Frontal cortex (tissue), 4 donors: ENCODE data around the gene GSS. TPM values are rescaled to one million over a fixed set of nuclear protein-coding genes. Genes with fewer than 3 reads are reported as not detected.

ENCODE experiments used
- DNase-seq, 2 donors: peaks; one replicate each; pipeline ENCODE4 v3.0.0; 2012; ENCODE audit warnings: low spot score in 2 of 2
- FAIRE-seq: peaks from 2 replicates; lab custom pipeline; 2012; peaks lifted over from hg19 to GRCh38; lab: Jason Lieb, UNC
- total RNA-seq: library from RNA; depleted of rRNA; stranded (reverse); fragments of >200 nt; gene quantifications from one replicate; pipeline ENCODE4 v1.2.3, GENCODE V29; 2014
- donor health status: control.
- donor health status: control.
- donor health status: control.

The GSS gene
- total RNA-seq, 1 donor from 2014 or later = 29.3 TPM

DNA sequence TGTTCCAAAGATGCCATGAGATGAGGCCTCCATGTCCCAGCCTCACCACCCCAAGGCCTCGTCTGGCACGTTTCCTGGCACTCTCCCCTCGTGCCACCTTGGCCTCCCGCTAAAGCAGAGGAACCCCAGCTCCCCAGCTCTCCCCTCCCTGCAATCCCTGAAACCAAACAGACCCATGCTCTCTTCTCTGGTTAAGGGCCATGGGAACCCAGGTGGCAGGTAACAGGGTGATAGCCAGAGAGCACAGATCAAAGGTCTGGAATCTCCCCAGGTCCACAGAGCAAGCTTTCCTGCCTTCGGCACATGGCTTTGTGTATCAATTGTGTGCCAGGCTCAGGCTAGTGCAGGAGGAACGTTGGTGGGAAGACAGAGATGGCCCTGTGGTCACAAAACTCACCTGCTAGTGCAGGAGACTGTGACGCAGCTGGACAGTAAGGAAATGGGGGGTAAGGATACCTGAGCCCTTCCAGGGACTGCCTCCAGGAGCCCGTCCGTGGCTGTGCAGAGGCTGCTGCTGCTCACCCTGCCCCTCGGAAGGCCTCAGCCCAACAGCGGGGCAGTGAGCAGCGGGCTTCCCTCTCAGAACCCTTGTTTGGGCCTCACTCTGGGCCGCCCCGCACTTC, 39.0 kb upstream of the GSS start:
- FAIRE-seq (no peak), DNase-seq (no peak)

DNA sequence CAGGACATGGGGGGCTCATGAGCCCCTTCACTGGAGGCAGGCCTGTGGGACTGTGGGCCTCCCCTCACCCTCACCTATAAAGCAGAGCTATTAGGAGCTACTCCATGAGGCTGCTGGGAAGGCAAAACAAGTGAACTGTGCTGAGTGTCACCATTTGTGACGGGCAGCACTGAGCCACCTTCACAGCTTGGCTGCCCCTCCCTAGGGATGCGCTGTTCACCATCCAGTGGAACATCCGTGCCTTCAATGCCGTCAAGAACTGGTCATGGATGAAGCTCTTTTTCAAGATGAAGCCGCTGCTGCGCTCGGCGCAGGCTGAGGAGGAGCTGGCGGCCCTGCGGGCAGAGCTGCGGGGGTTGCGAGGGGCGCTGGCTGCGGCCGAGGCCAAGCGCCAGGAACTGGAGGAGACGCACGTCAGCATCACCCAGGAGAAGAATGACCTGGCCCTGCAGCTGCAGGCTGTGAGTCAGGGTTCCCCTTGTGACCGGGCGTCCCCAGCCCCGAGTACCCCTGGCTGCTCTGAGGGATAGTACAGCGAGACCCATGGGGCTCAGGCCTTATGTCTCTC, 38.4 kb upstream of the GSS start:
- no peak for FAIRE-seq
- no peak for DNase-seq

- FAIRE-seq (no peak), DNase-seq (no peak)
Measured at GRCh38 chr20:34992751-34993417, 37.3 kb upstream of the GSS start.

GRCh38 chr20:34990661-34991214, 35.1 kb upstream of the GSS start:
- no peak for DNase-seq
- FAIRE-seq = no peak

DNA sequence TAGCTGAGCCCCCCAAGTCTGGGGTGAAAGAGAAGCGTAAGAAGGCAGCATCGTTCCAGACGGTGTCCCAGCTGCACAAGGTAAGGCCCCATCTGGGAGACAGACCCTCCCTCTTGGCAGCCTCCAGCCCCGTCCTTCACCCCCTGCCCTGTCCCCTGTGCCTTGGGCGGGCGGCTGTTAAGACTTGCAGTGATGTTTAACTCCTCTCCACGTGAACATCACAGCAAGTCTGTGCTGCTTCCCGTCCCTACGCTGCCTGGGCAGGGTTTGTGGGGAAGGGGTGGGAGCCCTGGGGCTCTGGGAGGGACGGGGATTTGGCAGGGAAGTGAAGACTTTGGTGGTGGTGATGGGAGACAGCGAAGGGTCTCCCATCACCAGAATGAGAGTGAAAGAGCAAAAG, 34.6 kb upstream of the GSS start:
- DNase-seq = no peak
- FAIRE-seq = no peak

GRCh38 chr20:34989670-34990069, 34.1 kb upstream of the GSS start:
- FAIRE-seq (no peak), DNase-seq (no peak)

- FAIRE-seq = no peak
- no peak for DNase-seq
Measured at GRCh38 chr20:34989118-34989517, 33.5 kb upstream of the GSS start.

DNA sequence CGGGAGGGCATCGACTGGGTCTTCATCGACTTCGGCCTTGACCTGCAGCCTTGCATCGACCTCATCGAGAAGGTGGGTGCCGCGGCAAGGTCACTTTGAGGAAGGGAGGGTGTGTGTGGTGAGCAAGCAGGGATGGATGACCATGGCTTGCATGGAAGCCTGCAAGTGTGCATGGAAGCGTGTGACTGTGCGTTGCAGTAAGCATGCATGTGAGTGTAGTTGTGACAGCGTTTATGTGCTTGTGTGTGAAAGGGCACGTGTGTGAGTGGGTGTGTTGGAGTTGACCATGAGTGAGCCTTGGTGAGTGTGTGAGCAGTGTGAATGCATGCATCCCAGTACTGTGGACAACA, 32.6 kb upstream of the GSS start:
- DNase-seq (no peak), FAIRE-seq (no peak)

DNA sequence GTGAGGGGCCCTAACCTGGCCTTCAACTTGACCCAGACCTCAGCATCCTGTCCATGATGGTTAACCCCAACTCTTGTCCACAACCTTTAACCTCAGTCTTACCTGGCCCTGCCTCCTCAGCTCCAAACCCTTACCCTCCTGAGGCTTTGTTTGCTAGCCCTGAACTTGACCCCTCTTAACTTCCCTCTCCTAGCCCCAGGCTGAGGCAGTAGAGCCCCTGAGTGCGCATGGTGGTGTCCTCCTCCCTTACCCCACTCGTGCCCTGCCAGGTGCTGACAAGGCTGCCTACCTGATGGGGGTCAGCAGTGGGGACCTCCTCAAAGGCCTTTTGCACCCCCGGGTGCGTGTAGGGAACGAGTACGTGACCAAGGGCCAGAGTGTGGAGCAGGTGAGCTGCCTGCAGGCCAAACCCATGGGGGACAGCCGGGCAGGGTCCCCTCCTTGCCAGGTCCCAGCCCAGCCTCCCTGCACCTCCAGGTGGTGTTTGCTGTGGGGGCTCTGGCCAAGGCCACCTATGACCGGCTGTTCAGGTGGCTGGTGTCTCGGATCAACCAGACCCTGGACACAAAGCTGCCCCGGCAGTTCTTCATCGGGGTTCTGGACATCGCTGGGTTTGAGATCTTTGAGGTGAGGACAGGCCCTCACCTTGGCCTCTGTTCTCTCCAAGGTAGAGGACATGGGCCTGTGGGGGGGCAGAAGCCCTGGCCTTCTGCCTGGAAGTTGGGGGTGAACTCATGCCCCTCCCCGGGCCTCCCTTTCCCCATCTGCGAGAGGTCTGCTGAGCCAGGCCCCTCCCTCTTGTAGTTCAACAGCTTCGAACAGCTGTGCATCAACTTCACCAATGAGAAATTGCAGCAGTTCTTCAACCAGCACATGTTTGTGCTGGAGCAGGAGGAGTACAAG, 31.9 kb upstream of the GSS start:
- FAIRE-seq (no peak), DNase-seq (no peak)

GRCh38 chr20:34986311-34987287, 31.0 kb upstream of the GSS start:
- no peak for DNase-seq
- no peak for FAIRE-seq

DNA sequence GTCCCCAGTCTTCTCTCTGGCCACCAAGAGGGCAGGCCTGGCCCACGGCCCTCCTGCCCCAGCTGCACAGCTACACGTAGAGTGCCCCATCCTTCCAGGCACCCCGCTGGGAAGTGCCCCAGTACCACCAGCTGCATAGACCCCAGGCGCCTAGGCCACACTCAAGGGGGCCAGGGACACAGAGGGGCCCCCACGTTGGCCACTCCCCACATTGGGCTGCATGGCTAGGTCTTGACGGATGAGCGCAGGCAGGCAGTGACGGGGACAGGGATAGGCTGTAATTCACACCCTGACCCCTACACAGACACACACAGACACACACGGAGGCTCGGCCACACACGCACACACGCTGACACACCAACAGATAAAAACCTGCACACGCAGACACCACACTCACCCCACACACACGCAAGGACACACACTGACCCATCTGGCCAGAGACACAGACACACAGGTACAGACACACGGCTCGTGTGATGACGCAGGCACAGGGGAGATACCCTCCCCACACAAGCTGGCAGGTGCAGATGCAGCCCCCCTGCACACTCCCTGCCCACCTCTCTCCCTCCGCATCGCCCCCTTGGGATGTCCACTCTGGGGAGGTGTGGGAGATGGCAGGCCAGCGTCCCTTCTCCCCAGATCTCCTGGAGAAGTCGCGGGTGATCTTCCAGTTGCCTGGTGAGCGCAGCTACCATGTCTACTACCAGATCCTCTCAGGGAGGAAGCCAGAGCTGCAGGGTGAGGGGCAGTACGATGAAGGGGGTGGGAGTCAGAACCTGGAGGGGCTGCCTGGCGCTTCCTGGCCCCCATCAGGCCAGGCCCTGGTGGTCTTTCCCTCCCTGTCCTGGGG, 30.1 kb upstream of the GSS start:
- no peak for FAIRE-seq
- no peak for DNase-seq

DNA sequence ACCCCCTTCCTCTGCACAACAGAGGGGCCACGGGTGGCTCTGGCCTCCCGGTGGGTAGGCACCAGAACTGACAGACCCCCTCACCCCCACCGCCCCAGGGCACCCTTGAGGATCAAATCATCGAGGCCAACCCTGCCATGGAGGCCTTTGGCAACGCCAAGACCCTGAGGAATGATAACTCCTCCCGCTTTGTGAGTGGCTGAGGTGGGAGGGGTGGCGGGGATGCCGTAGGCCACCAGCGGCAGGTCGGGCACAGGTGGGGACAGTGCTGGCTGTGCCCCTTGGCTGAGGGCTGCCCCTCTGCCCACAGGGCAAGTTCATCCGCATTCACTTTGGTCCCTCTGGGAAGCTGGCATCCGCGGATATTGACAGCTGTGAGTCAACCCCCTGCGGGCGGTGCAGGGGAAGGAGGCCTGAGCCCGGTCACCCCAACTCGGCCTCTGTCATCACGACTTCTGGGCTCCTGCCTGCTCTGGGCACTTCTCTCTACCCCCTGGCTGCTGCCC, 29.2 kb upstream of the GSS start:
- FAIRE-seq = no peak
- DNase-seq = no peak

- FAIRE-seq (no peak), DNase-seq (no peak)
Measured at GRCh38 chr20:34983995-34984735, 28.6 kb upstream of the GSS start.

DNA sequence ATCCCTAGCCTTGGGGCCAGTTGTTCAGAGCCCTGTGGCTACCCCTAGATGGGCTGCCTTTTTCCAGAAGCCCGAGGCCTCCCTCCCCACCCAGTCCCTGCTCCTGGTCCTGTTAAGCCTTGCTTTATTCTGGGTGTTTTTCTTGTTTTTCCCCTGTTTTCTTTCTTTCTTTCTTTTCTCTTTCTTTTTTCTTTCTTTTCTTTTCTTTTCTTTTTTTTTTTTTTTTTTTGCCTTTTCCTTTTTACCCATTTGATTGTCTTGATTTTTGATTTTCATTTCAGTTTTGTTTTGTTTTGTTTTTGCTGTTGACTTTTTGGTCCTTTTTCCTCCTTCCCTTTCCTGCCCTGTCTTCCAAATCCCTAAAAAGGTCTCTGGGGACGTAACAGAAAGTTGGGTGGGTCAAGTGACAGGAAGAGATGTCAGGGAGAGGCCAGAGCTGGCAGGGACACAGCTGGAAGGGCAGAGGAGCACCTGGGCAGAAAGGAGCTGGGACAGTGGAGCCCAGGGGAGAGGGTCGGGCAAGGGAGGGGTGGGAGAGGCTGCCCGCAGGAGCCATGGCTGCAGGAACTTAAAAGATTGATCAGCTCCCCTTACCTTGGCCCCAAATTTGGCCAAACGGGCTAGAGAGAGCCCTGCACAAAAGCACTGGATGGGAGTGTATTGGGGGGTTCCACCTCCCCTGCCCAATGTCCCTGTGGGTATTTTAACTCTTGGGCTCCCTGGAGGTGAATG, 27.6 kb upstream of the GSS start:
- FAIRE-seq (no peak), DNase-seq (no peak)

DNA sequence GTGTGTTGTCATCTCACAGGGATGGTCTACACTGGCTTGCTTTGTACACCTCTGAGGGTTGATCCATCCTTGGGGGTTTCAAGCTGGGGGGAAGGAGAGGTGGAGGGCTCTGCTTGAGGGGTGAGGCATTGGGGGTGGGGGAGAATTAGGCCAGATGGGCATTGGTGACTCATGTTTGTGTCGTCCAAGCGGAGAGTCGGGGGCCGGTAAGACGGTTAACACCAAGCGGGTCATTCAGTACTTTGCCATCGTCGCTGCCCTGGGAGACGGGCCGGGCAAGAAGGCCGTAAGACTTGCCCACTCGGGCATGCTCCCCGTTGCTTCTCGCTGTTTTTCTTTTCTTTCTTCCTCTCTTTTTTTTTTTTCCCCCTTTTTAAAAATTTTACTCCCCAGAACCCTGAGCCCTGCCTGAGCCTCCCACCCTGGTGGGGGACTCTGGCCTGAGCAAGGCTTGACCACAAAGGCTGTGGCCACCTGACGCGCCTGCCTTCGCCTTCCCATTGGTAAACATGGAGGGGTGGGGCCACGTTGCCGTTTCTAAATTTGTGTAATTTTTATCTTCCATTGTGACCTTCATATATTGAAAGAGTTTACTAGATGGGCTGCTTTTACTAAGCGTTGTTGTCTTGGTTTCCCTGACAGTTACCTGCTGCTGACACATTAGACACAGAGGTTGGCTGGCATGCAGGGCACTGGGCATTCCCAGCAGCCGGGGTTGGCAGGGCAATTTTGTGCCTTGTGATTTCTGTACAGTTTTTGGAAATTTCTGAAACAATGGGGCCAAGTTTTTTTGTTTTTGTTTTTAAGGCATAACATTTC, 26.9 kb upstream of the GSS start:
- DNase-seq (no peak), FAIRE-seq (no peak)
